Inflammatory macrophage treated with lipopolysaccharide for 4 hours (primary cell): ENCODE data around the gene LAIR1.
"Not testable (repeated sequence)": the region's sequence is repeated elsewhere in the genome, so short reads cannot be mapped to it uniquely, and the experiment has no call there.

Experiments
- DNase-seq: peaks from one replicate; pipeline ENCODE4 v3.0.0-alpha.2; 2020

LAIR1 gene

GRCh38 chr19:54338521-54338920 is 26.2 kb downstream of the LAIR1 start:
- no peak for DNase-seq

GRCh38 chr19:54337858-54338230 is 26.9 kb downstream of the LAIR1 start:
- no peak for DNase-seq

GRCh38 chr19:54336893-54337857 is 27.6 kb downstream of the LAIR1 start:
- no peak for DNase-seq

GRCh38 chr19:54335979-54336892 is 28.5 kb downstream of the LAIR1 start:
- DNase-seq: no peak

- DNase-seq: peak; percentile 77
These were observed 29.6 kb downstream of the LAIR1 start for GRCh38 chr19:54335164-54335563.

GRCh38 chr19:54333586-54334298 is 31.0 kb downstream of the LAIR1 start:
- no peak for DNase-seq

GRCh38 chr19:54332149-54332548 is 32.6 kb downstream of the LAIR1 start:
- no peak for DNase-seq

GRCh38 chr19:54331626-54332025 is 33.1 kb downstream of the LAIR1 start:
- no peak for DNase-seq

- no peak for DNase-seq
These were observed 35.1 kb downstream of the LAIR1 start for GRCh38 chr19:54329476-54330165.

- not testable (repeated sequence) for DNase-seq
These were observed 36.0 kb downstream of the LAIR1 start for GRCh38 chr19:54328781-54329180.

- no peak for DNase-seq
These were observed 39.1 kb downstream of the LAIR1 start for GRCh38 chr19:54325631-54326030.

- DNase-seq: peak; percentile 62
These were observed 39.5 kb downstream of the LAIR1 start for GRCh38 chr19:54325194-54325621.

GRCh38 chr19:54324071-54324470 is 40.7 kb downstream of the LAIR1 start:
- DNase-seq: no peak

- DNase-seq: not testable (repeated sequence)
These were observed 41.8 kb downstream of the LAIR1 start for GRCh38 chr19:54322934-54323333.

GRCh38 chr19:54322295-54322694 is 42.4 kb downstream of the LAIR1 start:
- DNase-seq: not testable (repeated sequence)

- DNase-seq: peak; percentile 34
These were observed 44.6 kb downstream of the LAIR1 start for GRCh38 chr19:54319892-54320670.

GRCh38 chr19:54319049-54319448 is 45.7 kb downstream of the LAIR1 start:
- peak; percentile 97 for DNase-seq

GRCh38 chr19:54317965-54318240 is 46.8 kb downstream of the LAIR1 start:
- DNase-seq: no peak

- DNase-seq: peak; percentile 71
These were observed 47.4 kb downstream of the LAIR1 start for GRCh38 chr19:54317108-54317964.

GRCh38 chr19:54316746-54317107 is 48.0 kb downstream of the LAIR1 start:
- DNase-seq: peak; percentile 91

- no peak for DNase-seq
These were observed 48.8 kb downstream of the LAIR1 start for GRCh38 chr19:54315956-54316355.
